Measurements from ENCODE around the gene HDAC4.

DNA sequence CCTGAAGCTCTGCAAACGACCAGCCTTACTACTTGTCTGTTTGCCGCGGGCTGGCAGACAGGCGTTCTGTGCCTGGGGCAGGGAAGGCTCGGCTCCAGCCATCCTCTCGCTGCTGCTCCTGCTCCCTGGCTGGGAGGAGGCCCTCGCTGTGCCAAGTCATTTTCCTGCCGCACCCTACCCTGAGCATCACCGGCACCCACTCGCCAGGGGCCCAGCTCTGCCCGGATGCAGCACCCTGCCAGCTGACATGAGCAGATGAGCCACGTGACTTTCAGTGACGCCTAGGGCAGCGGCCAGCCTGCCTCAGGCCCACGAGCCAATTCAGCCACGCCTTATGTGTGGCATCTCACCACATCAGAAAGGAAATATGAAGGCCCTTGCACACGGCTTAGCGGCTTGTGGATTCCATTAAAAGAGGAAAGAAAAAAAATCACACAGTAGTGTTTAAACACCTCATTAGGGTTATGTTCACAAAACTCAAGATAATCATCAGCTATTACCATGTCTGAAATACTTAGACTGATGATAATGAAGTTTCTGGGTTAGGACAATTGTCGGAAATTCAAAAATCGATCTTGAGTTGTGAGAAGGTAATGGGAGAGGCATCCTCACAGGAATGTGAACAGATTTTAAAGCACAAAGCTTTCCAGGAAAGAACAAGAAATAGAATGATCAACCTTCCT is 302.4 kb downstream of the HDAC4 start:
- TF ChIP-seq, protein P1, sequence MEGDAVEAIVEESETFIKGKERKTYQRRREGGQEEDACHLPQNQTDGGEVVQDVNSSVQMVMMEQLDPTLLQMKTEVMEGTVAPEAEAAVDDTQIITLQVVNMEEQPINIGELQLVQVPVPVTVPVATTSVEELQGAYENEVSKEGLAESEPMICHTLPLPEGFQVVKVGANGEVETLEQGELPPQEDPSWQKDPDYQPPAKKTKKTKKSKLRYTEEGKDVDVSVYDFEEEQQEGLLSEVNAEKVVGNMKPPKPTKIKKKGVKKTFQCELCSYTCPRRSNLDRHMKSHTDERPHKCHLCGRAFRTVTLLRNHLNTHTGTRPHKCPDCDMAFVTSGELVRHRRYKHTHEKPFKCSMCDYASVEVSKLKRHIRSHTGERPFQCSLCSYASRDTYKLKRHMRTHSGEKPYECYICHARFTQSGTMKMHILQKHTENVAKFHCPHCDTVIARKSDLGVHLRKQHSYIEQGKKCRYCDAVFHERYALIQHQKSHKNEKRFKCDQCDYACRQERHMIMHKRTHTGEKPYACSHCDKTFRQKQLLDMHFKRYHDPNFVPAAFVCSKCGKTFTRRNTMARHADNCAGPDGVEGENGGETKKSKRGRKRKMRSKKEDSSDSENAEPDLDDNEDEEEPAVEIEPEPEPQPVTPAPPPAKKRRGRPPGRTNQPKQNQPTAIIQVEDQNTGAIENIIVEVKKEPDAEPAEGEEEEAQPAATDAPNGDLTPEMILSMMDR (IDR thresholded peaks at IDR 0.05; ENCODE audit: low read length): no peak
- TF ChIP-seq EZH2 (IDR thresholded peaks at IDR 0.05; ENCODE audit: borderline replicate concordance, low read length): no peak
